Esophagus muscularis mucosa (tissue), 3 donors: ENCODE data around the gene PRDM16.

Source experiments
- CTCF ChIP-seq, 3 experiments: fragments of 200-600 bp in 2 of 3; fragments of 450-650 bp in 1 of 3; sonication (generic) in 2 of 3; IDR thresholded peaks; one replicate each; pipeline ENCODE4 v1.5.1; 2017 to 2019; ENCODE audit warnings: antibody characterized with exemption in 3 of 3, mild to moderate bottlenecking in 2 of 3, moderate library complexity in 1 of 3
- POLR2AphosphoS5 ChIP-seq, 2 donors: sonication (generic); formaldehyde crosslinking; IDR thresholded peaks; one replicate each; pipeline ENCODE4 v1.6.1; 2017; ENCODE audit warnings: antibody characterized with exemption in 2 of 2

DNA sequence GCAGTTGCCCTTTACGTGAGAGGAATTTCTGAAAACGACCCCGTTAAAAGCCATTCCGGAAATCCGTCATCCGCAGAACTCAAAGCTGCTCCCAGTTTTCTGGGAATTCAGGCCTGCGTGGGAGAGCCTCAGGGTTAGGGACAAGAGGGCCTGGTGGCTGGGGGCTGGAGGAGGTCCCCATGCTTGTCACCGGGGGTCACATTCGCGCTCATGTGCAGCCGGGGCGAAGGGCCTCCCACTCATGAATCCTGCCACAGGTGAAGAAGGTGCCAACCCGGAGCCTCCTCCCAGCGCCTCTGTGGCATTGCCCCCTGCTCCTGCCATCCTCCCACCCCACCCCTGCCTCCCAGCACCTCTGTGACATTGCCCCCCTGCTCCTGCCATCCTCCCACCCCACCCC is 98.3 kb downstream of the PRDM16 start:
- no peak for TF ChIP-seq POLR2AphosphoS5 (IDR thresholded peaks at IDR 0.05)
- TF ChIP-seq CTCF (IDR thresholded peaks at IDR 0.05) = no peak
